Measurements from ENCODE around the gene FHL2.
A peak's percentile ranks its signal among the peaks of the same experiment; 100 is the strongest.
"Not testable (repeated sequence)": the region's sequence is repeated elsewhere in the genome, so short reads cannot be mapped to it uniquely, and the experiment has no call there.

FHL2 gene, protein sequence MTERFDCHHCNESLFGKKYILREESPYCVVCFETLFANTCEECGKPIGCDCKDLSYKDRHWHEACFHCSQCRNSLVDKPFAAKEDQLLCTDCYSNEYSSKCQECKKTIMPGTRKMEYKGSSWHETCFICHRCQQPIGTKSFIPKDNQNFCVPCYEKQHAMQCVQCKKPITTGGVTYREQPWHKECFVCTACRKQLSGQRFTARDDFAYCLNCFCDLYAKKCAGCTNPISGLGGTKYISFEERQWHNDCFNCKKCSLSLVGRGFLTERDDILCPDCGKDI

DNA sequence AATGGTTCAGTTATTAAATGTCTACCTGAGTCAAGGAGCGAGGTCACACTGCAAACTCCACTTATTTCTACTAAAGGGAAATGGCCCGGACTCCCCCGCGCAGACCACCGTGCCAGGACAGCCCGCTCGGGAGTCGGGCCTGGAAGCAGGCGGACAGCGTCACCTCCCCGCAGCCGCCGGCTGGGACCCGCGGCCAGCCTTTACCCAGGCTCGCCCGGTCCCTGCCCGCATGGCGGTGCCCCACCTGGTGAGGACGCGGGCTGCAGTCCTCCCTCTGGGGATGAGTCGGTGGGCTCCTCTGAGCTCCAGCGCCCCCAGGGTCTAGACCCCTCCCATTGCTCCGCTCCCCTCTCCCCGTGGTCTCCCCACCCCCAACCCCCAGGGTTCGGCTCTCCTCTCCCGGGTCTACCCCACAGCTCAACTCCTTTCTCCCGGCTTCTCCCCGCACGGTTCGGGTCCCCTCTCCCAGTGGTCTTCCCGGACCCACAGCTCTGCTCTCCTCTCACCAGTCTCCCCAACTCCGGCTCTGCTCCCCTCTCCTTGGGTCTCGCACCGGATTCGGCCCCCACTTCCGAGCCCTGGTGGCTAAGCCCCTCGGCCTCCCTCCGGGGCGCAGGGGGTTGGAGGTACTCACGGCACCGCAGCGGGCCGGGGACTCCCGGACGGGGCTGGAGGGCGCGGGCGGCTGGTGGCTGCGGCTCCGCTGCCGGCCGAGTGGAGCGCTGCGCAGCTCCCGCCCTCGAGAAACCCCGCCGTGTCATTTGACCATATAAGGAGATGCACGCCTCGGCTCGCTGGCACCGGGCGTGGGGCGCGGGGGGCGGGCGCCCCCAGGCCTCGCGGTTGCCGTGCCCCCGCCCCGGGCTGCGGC, at the start of gene FHL2:
Gene FHL2 (minus strand): TSS at position 716 of the 871 bp plus-strand sequence. CDS start 12,535 bp downstream, outside the sequence.
- DNase-seq (ENCODE audit: low spot score) = peak; percentile 80

DNA sequence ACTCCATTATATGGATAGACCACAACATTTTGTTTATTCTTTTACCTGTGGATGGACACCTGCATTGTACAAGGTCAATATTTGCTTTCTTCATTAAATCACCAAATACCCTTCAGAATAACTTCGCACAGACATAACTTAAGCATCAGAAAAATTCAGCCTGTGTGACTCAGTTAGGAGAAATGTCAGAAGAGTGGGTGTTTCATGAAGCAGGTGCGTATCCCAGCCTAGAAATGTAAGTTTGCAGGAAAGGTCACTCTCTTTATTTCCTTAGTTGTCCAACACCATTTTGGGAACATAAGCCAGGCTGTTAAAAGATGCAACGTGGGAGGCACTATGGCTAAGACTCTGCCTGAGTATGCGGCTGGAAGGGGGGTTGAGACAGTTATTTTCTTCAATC, 48.6 kb upstream of the FHL2 start:
- no peak for DNase-seq (ENCODE audit: low spot score)

GRCh38 chr2:105446501-105446900, 47.6 kb upstream of the FHL2 start:
- no peak for DNase-seq (ENCODE audit: low spot score)

GRCh38 chr2:105445976-105446375, 47.1 kb upstream of the FHL2 start:
- DNase-seq (ENCODE audit: low spot score) = no peak

GRCh38 chr2:105445498-105445897, 46.6 kb upstream of the FHL2 start:
- no peak for DNase-seq (ENCODE audit: low spot score)

GRCh38 chr2:105443617-105444598, 45.1 kb upstream of the FHL2 start:
- no peak for DNase-seq (ENCODE audit: low spot score)

DNA sequence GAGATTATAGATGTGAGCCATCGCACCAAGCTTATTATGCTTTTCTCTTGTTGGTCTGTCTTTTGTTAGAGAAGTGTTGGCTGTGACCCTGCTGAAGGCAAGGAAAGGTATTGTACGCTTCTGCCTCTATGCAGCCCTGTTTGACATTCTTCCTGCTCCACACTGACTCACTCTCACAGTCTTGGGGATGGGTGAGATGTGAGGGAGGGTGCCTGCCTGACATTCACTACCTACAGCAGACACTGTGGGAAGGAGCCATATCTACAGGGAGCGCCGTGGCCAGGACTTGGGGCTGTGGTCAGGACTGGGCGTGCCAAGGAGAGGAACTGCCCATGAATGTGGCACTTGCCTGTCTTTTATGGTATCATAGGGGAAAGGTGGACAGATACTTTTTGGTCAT, 43.9 kb upstream of the FHL2 start:
- DNase-seq (ENCODE audit: low spot score) = no peak

DNA sequence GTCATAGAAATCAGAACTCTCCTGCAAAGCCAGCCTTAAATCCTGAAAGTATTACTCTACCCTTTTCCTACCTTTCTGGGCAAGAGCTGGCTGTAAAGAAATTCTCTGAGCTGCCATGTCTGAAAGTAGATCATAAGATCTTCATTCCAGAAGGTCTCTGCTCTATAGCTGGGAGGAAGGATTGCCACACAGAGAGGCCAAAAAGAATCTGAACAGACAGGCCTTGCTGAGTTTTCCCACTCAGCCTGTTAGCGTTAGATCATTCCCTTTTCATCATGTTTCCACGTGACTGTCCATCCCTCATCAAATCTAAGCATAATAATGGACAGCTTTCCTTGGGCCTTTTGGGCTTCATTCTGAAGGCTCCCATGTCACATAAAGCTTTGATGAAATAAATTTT, 43.2 kb upstream of the FHL2 start:
- no peak for DNase-seq (ENCODE audit: low spot score)

GRCh38 chr2:105439141-105439540, 40.3 kb upstream of the FHL2 start:
- no peak for DNase-seq (ENCODE audit: low spot score)

GRCh38 chr2:105438104-105438929, 39.5 kb upstream of the FHL2 start:
- DNase-seq (ENCODE audit: low spot score) = no peak

- no peak for DNase-seq (ENCODE audit: low spot score)
These were observed 38.9 kb upstream of the FHL2 start for GRCh38 chr2:105437708-105438103.

DNA sequence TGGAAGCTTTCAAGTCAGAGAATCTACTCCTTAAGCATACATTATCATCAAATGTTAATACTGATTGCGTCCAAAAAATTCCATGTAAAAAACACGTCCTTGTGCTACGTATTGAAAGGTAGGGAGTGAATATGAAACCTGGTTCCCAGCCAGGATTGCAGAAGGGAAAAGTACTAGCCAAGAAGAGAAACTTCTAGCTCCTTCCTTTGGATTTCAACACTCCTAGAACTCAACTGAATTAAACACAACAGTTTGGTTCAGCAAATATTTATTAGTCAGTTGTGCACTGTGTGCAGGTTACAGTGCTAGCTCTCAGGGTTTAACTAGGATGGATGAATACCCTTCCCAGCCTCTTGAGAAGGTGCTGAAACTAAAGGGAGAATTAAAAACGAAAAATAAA, 33.9 kb upstream of the FHL2 start:
- no peak for DNase-seq (ENCODE audit: low spot score)

DNA sequence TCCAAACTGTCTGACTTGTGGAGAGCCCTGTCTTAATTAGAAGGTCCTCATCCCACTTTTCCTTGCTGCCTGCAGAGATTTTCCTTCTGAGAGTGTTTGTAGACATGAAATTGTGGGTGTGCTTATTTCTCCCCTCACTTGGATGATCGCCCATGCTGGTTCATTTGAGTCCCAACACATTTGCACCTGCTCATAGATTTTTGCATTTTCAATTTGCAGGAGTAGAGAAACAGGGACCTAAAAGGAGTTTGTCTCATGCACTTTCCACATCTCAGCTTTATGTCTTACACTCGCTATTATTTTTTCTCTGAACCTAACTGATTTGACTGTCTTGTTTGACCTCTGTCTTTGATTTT, 33.2 kb upstream of the FHL2 start:
- no peak for DNase-seq (ENCODE audit: low spot score)

- DNase-seq (ENCODE audit: low spot score) = no peak
These were observed 32.7 kb upstream of the FHL2 start for GRCh38 chr2:105431367-105432043.

DNA sequence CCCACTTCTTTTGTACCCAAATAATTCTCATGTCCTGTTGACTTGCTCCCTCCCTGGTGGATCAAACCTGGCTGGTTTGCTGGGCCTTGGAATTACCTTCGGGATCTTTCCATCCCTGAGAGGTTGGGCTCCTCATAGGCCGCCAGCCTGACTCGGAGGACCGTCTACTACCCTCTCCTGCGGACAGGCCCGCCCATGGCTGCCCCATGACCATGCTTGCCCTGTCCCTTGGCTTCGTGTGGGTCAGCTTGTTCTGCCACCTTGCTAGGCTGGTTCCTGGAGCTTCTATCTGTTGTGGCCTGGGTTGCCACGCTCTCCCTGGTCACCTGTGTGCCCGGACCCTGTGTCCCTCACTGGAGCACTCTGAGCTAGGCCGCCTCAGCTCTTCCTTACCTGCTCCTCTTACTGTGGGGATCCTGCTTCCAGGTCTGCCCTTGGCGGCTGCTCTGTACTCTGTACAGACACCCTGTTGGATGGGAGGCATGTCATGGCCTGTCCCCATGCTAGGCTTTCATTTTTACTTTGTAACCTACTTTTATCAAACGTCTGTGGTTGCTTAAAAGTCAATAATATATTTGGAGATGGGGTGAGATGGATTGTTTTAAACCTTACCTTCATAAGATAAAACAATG, 29.7 kb upstream of the FHL2 start:
- no peak for DNase-seq (ENCODE audit: low spot score)

GRCh38 chr2:105427485-105427884, 28.6 kb upstream of the FHL2 start:
- no peak for DNase-seq (ENCODE audit: low spot score)

GRCh38 chr2:105426626-105427292, 27.9 kb upstream of the FHL2 start:
- no peak for DNase-seq (ENCODE audit: low spot score)

DNA sequence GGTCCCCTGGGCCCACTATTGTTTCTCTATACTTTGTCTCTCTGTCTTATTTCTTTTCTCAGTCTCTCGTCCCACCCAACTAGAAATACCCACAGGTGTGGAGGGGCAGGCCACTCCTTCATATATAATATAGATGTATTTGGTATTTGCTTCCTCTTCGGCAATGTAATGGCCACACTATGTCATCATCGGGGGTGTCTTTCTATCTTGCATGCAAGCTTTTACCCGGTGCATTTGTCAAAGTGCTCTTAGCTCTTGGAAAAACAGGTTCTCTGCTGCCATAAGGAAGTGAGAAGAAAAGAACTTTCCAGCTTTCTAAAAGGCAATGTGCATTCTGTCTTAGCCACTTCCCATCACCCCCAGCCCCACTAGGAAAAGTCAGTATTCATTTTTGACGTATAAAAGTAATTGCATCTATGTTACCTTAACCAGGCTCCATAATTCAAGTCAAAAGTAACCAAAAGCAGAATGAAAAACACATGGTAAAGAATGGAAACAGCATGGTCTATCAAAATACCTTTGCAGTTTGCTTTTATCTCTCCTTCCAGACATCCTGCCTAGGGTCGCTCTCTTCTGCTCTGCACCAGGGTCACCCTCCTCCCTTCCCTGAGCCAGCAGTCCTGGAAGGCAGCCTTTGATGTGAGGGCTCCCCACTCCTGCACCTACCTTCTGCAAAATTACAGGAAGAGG, 27.2 kb upstream of the FHL2 start:
- no peak for DNase-seq (ENCODE audit: low spot score)

GRCh38 chr2:105424836-105425235, 26.0 kb upstream of the FHL2 start:
- not testable (repeated sequence) for DNase-seq (ENCODE audit: low spot score)
